DMS53 treated with DMSO at 0.1 percent for 48 hours (cell line): ENCODE measurements around the gene CNPY2.
"Not testable (repeated sequence)": the region's sequence is repeated elsewhere in the genome, so short reads cannot be mapped to it uniquely, and the experiment has no call there.

Source experiments
- DNase-seq: peaks from one replicate; lab custom pipeline; 2025; ENCODE audit not compliant: unreplicated experiment; lab: John Stamatoyannopoulos, UW

The CNPY2 gene

GRCh38 chr12:56333679-56334489, 18.1 kb upstream of the CNPY2 start, which contains the start of gene PAN2:
Gene PAN2, minus strand, starts transcription at chr12:56334000. Its CDS starts 906 bp downstream, at chr12:56333094.
- DNase-seq = peak; percentile 95

GRCh38 chr12:56333197-56333678, 17.4 kb upstream of the CNPY2 start:
- no peak for DNase-seq

GRCh38 chr12:56332512-56333196, 16.9 kb upstream of the CNPY2 start:
- DNase-seq = no peak

GRCh38 chr12:56330936-56331490, 15.2 kb upstream of the CNPY2 start:
- DNase-seq = no peak

GRCh38 chr12:56326533-56326932, 10.7 kb upstream of the CNPY2 start:
- no peak for DNase-seq

GRCh38 chr12:56326126-56326525, 10.3 kb upstream of the CNPY2 start:
- no peak for DNase-seq

GRCh38 chr12:56324206-56324605, 8.4 kb upstream of the CNPY2 start:
- DNase-seq = no peak

- not testable (repeated sequence) for DNase-seq
These were observed 5.8 kb upstream of the CNPY2 start for GRCh38 chr12:56321610-56322009.

GRCh38 chr12:56321027-56321426, 5.2 kb upstream of the CNPY2 start:
- no peak for DNase-seq

GRCh38 chr12:56317675-56318074, 1.9 kb upstream of the CNPY2 start:
- no peak for DNase-seq

GRCh38 chr12:56315249-56315621, 553 bp downstream of the CNPY2 start:
- DNase-seq = no peak

- no peak for DNase-seq
These were observed 4.8 kb downstream of the CNPY2 start for GRCh38 chr12:56311003-56311402.

- no peak for DNase-seq
These were observed 7.1 kb downstream of the CNPY2 start for GRCh38 chr12:56308714-56309113.

- DNase-seq = no peak
These were observed 8.4 kb downstream of the CNPY2 start for GRCh38 chr12:56307221-56307965.

GRCh38 chr12:56304872-56305590, 10.8 kb downstream of the CNPY2 start:
- DNase-seq = no peak

- DNase-seq = no peak
These were observed 11.5 kb downstream of the CNPY2 start for GRCh38 chr12:56304276-56304675.

GRCh38 chr12:56300644-56301464, 14.9 kb downstream of the CNPY2 start:
- peak; percentile 77 for DNase-seq

GRCh38 chr12:56299853-56300643, 15.7 kb downstream of the CNPY2 start, which contains the start of gene CS:
Gene CS, minus strand, starts transcription at chr12:56300330. Its CDS starts 129 bp downstream, at chr12:56300201.
- DNase-seq = peak; percentile 98
